Effector memory CD8-positive, alpha-beta T cell (primary cell): ENCODE measurements around the gene HNRNPC.

Source experiments
- ATAC-seq: fragments of 150-1000 bp; cut with Tn5 transposase; replicated peaks from 2 replicates; pipeline ENCODE4 v1.10.0; 2021; ENCODE audit warnings: mild to moderate bottlenecking, moderate library complexity
- DNase-seq, 3 experiments: peaks; one replicate each; pipeline ENCODE4 v3.0.0; 2021
- H3K27ac Mint-ChIP-seq, 2 donors: one replicate each; pipeline ENCODE4 v1.8.0; 2022; ENCODE audit warnings: mild to moderate bottlenecking in 2 of 2, mixed read lengths in 2 of 2, moderate library complexity in 2 of 2
- H3K27me3 Mint-ChIP-seq, 2 donors: one replicate each; pipeline ENCODE4 v1.8.0; 2022; ENCODE audit warnings: mixed read lengths in 2 of 2
- H3K36me3 Mint-ChIP-seq: one replicate; pipeline ENCODE4 v1.8.0; 2022; ENCODE audit warnings: mild to moderate bottlenecking, moderate library complexity, mixed read lengths; ENCODE audit not compliant: insufficient read depth
- H3K4me1 Mint-ChIP-seq, 2 donors: one replicate each; pipeline ENCODE4 v1.8.0; 2022; ENCODE audit warnings: low read depth in 2 of 2, mixed read lengths in 2 of 2
- H3K4me3 Mint-ChIP-seq, 2 donors: one replicate each; pipeline ENCODE4 v1.8.0; 2022; ENCODE audit warnings: mild to moderate bottlenecking in 2 of 2, mixed read lengths in 2 of 2, moderate library complexity in 2 of 2
- H3K9me3 Mint-ChIP-seq, 2 donors: one replicate each; pipeline ENCODE4 v1.8.0; 2022; ENCODE audit warnings: mixed read lengths in 2 of 2

The HNRNPC gene

GRCh38 chr14:21199611-21200560, 69.4 kb downstream of the HNRNPC start:
- Mint-ChIP-seq H3K9me3 (no peaks in the 10 kb centered on the region), H3K4me1 (peaks cover 6 to 19% of the 10 kb centered on the region in 2 donors), H3K4me3 (no peak overlapping the region), H3K27ac (peak overlapping the region in 1 of 2 donors; percentile 80), H3K36me3 (peaks cover 31% of the 10 kb centered on the region), H3K27me3 (no peaks in the 10 kb centered on the region)
- ATAC-seq: peak; percentile 40
- DNase-seq: no peak

- DNase-seq (no peak), ATAC-seq (no peak)
- no peak overlapping the region for H3K4me3 Mint-ChIP-seq
- H3K27ac Mint-ChIP-seq: peak overlapping the region; percentile 47 to 77
- H3K36me3 Mint-ChIP-seq: peaks cover 20% of the 10 kb centered on the region
- no peaks in the 10 kb centered on the region for H3K9me3 Mint-ChIP-seq
- peaks cover 2 to 11% of the 10 kb centered on the region in 2 donors for H3K4me1 Mint-ChIP-seq
- H3K27me3 Mint-ChIP-seq: no peaks in the 10 kb centered on the region
These were observed 71.6 kb downstream of the HNRNPC start for GRCh38 chr14:21197418-21198205.

GRCh38 chr14:21194597-21194996, 74.6 kb downstream of the HNRNPC start:
- H3K36me3 Mint-ChIP-seq: peaks cover 8% of the 10 kb centered on the region
- ATAC-seq (no peak), DNase-seq (no peak)
- no peaks in the 10 kb centered on the region for H3K9me3 Mint-ChIP-seq
- peak overlapping the region in 1 of 2 donors; percentile 82 for H3K27ac Mint-ChIP-seq
- H3K4me1 Mint-ChIP-seq: peaks cover 12 to 15% of the 10 kb centered on the region in 2 donors
- H3K4me3 Mint-ChIP-seq: peak overlapping the region in 1 of 2 donors; percentile 18
- no peaks in the 10 kb centered on the region for H3K27me3 Mint-ChIP-seq

- H3K4me1 Mint-ChIP-seq: peaks cover 12 to 15% of the 10 kb centered on the region in 2 donors
- no peak overlapping the region for H3K27ac Mint-ChIP-seq
- peaks cover 6% of the 10 kb centered on the region for H3K36me3 Mint-ChIP-seq
- DNase-seq: no peak
- H3K4me3 Mint-ChIP-seq: peak overlapping the region; percentile 77 to 79
- H3K27me3 Mint-ChIP-seq: no peaks in the 10 kb centered on the region
- ATAC-seq: no peak
- H3K9me3 Mint-ChIP-seq: no peaks in the 10 kb centered on the region
These were observed 76.2 kb downstream of the HNRNPC start for GRCh38 chr14:21192875-21193535.

GRCh38 chr14:21192447-21192822, 76.8 kb downstream of the HNRNPC start:
- peak overlapping the region; percentile 77 to 79 for H3K4me3 Mint-ChIP-seq
- H3K9me3 Mint-ChIP-seq: no peaks in the 10 kb centered on the region
- H3K27me3 Mint-ChIP-seq: no peaks in the 10 kb centered on the region
- H3K27ac Mint-ChIP-seq: peak overlapping the region in 1 of 2 donors; percentile 68
- no peak for DNase-seq
- peaks cover 10 to 15% of the 10 kb centered on the region in 2 donors for H3K4me1 Mint-ChIP-seq
- ATAC-seq: no peak
- H3K36me3 Mint-ChIP-seq: peaks cover under 1% of the 10 kb centered on the region

- H3K27me3 Mint-ChIP-seq: no peaks in the 10 kb centered on the region
- H3K4me3 Mint-ChIP-seq: peak overlapping the region; percentile 77 to 79
- H3K36me3 Mint-ChIP-seq: no peaks in the 10 kb centered on the region
- H3K4me1 Mint-ChIP-seq: peaks cover 10 to 15% of the 10 kb centered on the region in 2 donors
- H3K27ac Mint-ChIP-seq: peak overlapping the region in 1 of 2 donors; percentile 68
- ATAC-seq: peak; percentile 100
- H3K9me3 Mint-ChIP-seq: no peaks in the 10 kb centered on the region
- DNase-seq: peak; percentile 64 to 77 (median 71)
These were observed 77.3 kb downstream of the HNRNPC start for GRCh38 chr14:21191809-21192446.

- no peaks in the 10 kb centered on the region for H3K9me3 Mint-ChIP-seq
- peak overlapping the region in 1 of 2 donors; percentile 17 for H3K27ac Mint-ChIP-seq
- peaks cover 10 to 15% of the 10 kb centered on the region in 2 donors for H3K4me1 Mint-ChIP-seq
These were observed 77.9 kb downstream of the HNRNPC start for GRCh38 chr14:21191261-21191808.

GRCh38 chr14:21185491-21185890, 83.8 kb downstream of the HNRNPC start:
- Mint-ChIP-seq H3K9me3 (peaks cover 0 to 4% of the 10 kb centered on the region in 2 donors), H3K36me3 (no peaks in the 10 kb centered on the region), H3K27ac (no peak overlapping the region), H3K4me1 (no peaks in the 10 kb centered on the region), H3K4me3 (no peak overlapping the region), H3K27me3 (peaks cover 28 to 31% of the 10 kb centered on the region in 2 donors)
- DNase-seq: no peak
- ATAC-seq: no peak

More at GRCh38 chr14:21191261-21191808, 77.9 kb downstream of the HNRNPC start:
- no peaks in the 10 kb centered on the region for H3K27me3 Mint-ChIP-seq
- peak overlapping the region; percentile 77 to 79 for H3K4me3 Mint-ChIP-seq
- DNase-seq (no peak), ATAC-seq (peak; percentile 10)
- no peaks in the 10 kb centered on the region for H3K36me3 Mint-ChIP-seq

GRCh38 chr14:21184254-21184653, 85.0 kb downstream of the HNRNPC start:
- DNase-seq: no peak
- H3K27me3 Mint-ChIP-seq: peaks cover 34 to 35% of the 10 kb centered on the region in 2 donors
- no peaks in the 10 kb centered on the region for H3K36me3 Mint-ChIP-seq
- H3K27ac Mint-ChIP-seq: no peak overlapping the region
- H3K9me3 Mint-ChIP-seq: peaks cover 0 to 4% of the 10 kb centered on the region in 2 donors
- no peak for ATAC-seq
- H3K4me3 Mint-ChIP-seq: no peak overlapping the region
- H3K4me1 Mint-ChIP-seq: no peaks in the 10 kb centered on the region

- Mint-ChIP-seq H3K9me3 (peaks cover 0 to 6% of the 10 kb centered on the region in 2 donors), H3K27ac (no peak overlapping the region), H3K36me3 (no peaks in the 10 kb centered on the region), H3K4me1 (no peaks in the 10 kb centered on the region), H3K4me3 (no peak overlapping the region), H3K27me3 (peaks cover 46 to 47% of the 10 kb centered on the region in 2 donors)
- ATAC-seq: no peak
- no peak for DNase-seq
These were observed 87.1 kb downstream of the HNRNPC start for GRCh38 chr14:21182166-21182565.

GRCh38 chr14:21171128-21171527, 98.1 kb downstream of the HNRNPC start:
- no peaks in the 10 kb centered on the region for H3K9me3 Mint-ChIP-seq
- DNase-seq (no peak), ATAC-seq (no peak)
- H3K36me3 Mint-ChIP-seq: no peaks in the 10 kb centered on the region
- H3K4me3 Mint-ChIP-seq: no peak overlapping the region
- no peaks in the 10 kb centered on the region for H3K4me1 Mint-ChIP-seq
- peaks cover 46 to 71% of the 10 kb centered on the region in 2 donors for H3K27me3 Mint-ChIP-seq
- H3K27ac Mint-ChIP-seq: no peak overlapping the region

- DNase-seq: no peak
- no peak overlapping the region for H3K4me3 Mint-ChIP-seq
- no peak overlapping the region for H3K27ac Mint-ChIP-seq
- H3K4me1 Mint-ChIP-seq: peaks cover 4 to 5% of the 10 kb centered on the region in 2 donors
- no peaks in the 10 kb centered on the region for H3K36me3 Mint-ChIP-seq
- no peak for ATAC-seq
- peaks cover 40 to 81% of the 10 kb centered on the region in 2 donors for H3K27me3 Mint-ChIP-seq
- H3K9me3 Mint-ChIP-seq: no peaks in the 10 kb centered on the region
These were observed 99.7 kb downstream of the HNRNPC start for GRCh38 chr14:21169573-21169972.
